Non-pigmented ciliary epithelial cell (primary cell): Measurements from ENCODE around the gene SINHCAF.

Source experiments
- DNase-seq: peaks from one replicate; pipeline ENCODE4 v3.0.0-alpha.2; 2010; ENCODE audit warnings: low read depth

The SINHCAF gene

DNA sequence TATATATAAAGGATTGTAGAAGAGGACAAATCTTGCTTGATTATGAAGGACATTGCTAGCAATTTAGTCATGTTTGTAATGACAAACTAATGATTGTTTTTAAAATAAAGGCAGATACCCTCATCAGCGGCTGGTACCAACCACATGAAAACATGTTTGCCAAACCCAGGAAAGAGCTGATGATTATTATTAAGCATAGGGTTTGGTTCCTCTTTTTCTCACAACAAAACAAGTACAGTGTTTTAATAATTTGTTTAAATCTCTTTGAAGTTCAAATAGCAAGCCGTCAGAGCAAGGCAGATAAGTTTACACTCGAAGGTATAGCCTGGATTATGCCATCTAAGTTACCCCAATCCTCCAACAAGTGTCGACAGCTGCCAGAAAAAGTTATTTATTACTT lies 5.3 kb upstream of the SINHCAF start:
- DNase-seq = no peak

DNA sequence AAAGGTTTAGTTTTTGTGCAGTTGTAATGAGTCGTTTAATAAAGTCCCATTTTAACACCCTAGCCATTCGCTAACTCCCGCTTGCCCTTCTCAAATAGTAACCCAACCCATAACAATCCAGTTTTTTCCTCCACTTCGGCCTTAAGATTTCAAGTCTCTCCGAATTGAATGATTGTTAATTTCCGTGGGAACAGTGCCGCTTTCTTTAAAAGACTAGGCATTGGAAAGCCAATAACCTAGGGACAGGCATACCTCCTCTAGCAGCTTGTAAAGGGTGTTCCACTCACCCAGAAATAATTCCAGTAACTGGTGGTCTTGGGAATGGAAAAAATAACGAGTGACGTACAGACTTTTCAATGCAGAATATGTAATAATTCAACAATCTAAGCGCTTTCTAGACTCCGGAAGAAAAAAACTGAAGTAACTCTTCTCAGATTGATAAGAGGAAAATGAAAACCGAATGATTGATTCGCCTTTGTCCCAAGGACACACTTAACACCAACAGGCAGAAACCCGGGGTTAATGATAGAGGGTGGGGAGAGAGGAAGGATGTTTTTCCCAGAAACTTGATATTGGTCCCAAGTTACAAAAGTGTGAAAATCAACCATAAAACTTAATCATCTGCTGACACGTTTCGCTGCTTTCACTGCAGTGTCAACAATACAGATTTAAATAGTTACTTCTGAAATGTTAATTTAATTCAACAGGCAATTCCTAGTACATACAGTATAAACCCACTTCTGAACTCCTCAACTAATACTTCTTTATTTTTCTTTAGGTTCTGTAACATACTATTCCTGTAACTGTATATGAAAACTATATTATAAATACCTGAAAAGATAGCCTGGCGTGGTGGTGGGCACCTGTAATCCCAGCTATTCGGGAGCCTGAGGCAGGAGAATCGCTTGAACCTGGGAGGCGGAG lies 1.0 kb upstream of the SINHCAF start:
- DNase-seq = no peak

DNA sequence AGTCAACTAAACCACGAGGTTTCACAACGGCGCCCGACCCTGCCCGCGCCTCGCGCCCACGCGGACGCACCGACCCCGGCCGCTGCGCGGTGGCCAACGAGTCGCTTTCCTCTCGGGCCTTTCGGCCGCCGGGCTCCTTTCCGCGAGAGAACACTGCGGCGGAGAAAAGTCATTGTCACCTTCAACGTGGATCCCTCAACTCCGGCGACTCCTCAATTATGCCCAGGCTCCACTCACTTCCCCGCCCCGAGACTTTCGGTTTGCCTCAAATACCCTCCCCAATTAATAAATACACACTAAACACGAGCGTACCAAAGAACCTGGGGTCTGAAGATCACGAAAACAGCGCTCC lies 450 bp downstream of the SINHCAF start:
- DNase-seq = no peak

DNA sequence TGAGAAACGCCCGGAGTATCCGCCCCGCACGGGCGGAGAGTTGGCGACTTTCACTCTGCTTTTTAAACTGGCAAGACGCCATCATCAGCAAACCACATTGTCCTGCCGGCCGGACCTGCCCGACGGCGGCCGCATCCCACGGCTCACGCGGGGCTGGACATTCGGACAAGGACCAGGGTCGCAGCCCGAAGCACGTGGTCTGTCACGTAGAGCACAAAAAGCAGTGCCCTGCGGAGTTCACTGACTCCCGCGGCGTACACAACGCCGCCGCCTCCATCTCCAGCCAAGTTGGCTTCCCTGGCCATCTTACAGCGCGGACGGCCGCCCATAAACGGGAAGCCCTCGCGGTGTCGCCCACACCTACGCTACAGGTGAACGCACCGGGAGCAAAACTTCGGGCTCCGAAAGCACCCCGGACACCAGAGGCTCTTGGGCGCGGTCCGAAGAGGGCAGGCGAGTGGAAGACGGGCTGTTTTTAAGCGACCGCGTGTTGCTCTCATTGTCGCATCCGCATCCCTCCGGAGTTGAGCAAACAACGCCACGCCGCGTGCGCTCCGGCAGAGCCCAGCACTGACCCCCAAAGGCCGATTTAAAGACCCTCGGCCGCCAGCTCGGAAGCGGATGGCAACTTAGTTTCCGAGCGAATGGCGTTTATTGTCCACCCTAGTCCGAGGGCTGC lies 966 bp downstream of the SINHCAF start:
- no peak for DNase-seq

DNA sequence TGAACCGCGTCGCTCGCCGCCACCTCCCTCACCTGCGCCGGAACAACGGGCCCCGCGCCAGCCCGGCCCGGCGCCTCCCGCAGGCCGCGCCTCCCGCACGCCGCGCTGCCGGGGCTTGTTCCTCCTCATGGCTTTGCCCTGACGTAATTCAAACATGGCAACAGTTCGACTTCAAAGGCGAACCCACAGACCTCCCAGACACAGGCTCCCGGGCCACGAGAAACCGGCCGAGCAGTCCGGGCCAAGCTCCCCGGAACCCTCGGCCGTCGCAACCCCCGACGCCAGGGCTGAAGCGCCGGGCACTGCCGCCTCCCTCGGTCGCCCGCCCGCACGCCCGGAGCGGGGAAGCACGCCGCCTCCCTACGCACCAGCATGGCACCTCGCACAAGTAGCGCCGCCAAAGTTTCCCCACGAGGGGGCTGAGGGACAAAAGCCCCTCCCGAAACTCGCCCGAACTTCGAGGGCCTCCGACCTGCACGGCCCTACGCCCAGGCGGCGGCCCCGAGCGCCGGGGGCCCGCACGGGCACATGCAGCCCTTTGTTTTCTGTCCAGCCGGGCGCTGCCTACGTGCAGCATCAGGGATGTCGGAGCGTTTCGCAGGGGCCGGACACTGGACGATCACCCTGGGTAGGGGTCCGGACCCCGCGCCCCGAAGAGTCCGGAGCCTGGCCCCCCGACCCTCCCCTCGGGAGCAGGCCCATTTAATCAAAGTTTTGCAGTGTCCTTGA lies 1.7 kb downstream of the SINHCAF start:
- no peak for DNase-seq

DNA sequence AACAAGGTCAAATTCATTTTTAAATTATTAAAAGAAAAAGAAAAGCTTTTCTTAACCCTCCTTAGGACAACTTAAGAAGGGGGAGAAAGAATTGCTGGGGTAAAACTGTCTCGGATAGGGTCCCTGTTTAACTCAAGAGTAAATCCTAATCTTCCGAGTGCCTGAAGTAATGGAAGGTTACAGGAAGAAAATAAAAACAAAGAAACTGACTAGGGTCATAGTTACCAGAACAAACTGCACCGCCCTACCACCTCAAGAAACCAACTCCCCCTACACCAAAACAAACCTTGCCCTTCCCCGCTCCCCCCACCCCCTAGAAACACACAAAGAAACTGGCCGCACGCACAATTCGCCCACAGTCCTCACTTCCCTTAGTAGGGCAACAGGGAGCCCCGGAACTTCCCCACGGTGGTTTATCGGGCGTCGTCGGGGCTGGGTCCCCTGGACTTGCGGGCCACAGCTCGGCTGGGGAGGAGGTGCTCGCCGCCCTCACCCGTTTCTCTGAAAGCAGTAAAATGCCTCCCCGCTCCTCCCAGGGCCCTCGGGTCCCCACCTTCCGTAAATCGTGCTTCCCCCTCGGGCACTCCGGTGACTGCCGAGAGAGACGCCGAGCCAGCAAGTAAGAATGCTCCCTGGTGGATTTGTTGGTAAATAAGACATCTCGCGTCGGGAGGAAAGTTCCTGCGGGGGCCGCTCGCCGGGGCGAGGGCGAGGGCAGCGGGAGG lies 2.4 kb downstream of the SINHCAF start:
- DNase-seq = no peak

DNA sequence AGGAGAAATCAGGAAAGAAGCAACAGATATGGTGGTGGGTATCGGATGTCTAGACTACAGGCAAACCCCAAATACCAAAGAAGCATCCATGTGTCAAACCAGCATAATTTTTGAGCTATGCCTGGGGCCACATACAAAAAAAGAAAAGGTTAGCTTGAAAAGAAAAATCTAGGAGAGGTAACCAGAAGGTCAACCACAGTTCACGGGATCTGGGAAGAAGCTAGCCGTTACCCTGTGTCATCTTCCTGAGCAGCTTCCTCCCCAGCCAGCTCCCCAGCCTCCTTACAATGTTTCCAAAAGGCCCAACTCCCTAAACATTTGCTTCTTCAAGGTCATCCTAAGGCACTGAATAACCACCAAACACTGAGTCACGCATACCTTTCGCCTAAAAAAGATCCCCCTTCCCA lies 3.1 kb downstream of the SINHCAF start:
- DNase-seq = no peak

DNA sequence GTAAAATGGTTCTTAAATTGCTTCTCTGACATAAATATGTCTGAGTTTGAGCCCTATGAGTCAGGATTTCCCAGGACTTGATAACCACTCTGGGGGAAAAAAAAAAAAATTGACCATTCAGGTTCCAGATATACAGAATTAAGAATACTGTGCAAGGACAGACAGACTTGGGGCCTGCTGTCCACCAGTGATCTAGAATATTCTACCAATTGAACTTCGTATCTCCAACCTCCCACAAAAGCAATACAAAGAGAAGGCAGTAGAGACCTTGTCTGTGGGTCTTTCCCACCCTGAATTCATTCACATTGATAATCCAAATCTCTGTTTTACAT lies 4.1 kb downstream of the SINHCAF start:
- DNase-seq = no peak

DNA sequence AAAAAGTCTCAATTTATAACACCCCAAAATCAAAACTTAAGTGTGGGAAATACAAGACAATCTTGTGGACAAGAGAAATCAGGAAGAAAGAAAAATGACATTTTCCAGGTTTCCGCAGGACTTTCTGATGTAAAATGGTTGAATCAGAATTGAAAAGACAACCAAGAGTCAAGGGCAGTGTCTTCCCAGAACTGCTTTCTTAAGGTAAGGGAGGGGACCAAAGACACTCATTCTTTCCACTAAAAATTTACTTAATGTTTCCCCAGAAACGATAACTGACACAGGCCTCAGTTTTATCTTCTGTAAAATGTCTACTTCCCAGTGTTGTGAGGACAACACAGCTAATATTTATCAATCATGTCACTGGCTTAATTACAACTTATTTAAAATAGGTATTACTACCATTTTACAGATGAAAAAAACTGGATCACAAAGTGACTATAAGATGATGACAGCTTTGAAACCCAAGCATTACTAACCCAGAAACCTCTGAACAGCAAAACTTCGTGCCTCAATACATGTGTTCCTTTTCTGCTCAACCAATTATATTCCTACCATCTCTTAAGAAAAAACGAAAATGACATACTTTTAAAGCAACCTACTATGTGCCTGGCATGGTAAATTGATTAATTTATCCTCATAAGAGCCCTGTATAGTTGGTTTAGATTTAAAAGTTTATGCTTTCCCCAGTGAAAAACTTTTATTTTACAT lies 4.6 kb downstream of the SINHCAF start:
- no peak for DNase-seq

DNA sequence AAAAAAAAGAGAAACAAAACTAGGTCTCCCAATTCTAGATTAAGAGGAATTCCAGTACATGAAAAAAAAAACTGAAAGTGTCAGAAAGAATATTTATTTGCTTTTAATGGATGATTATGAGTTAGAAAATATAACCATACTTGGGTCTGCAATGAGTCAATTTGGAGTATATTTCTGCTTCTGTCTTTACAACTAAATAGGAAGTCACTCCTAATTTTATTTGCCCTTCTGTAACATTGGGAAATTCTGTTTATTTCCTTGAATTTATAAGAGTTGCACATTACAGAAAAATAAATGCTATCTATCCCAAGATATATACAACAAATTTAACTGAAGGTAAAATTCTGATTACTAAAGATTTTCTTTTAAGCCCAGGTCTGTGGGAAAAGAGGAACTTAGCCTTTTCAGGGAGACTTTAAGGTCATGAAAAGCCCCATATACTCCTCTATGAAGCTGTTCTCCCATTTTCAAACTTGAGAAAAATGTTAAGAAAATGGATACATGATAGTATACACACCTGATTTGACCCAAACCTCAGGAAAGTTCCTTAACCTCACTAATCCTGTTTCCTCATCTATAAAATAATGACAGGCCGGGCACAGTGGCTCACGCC lies 7.2 kb downstream of the SINHCAF start:
- DNase-seq = no peak

DNA sequence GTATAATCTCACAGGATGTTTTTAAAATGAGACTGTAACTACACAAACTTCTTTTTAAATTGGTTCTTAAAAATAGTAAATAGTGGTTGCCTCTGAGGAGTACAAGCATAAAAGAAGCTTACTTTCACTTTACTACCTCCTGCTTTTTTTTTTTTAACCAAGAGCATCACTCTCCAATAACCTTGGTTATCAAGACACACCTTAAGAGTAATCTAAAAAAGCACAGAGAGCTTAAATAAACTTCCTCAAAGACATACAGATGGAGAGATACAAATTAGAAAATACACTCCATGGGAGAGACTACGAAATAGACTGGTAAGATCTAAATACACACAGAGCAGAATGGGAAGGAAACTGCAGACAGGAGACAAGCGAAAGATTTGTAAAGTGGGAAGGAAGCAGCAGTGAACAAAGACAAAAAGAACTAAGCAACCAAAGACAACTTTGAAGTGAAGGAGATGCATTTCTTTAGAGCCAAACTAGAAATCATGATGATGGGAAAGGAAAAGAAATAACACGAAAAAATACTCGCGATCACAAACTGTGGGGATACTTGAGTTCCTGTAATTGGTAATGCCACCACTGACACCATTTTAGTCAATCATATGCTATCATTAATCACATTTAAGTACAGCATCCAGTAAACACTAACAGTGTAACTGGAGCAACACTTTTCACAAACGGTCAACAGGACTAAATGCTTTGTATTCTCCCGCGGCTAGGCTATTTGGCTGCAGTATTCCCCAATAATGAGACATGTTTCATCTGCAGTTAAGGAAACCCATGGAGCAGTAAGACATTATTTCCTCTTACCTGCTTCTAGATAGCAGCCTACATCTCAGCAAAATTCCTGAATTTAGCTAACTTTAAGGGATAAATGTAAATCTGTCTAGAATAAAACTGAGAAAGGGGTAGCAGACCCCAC lies 8.2 kb downstream of the SINHCAF start:
- no peak for DNase-seq

DNA sequence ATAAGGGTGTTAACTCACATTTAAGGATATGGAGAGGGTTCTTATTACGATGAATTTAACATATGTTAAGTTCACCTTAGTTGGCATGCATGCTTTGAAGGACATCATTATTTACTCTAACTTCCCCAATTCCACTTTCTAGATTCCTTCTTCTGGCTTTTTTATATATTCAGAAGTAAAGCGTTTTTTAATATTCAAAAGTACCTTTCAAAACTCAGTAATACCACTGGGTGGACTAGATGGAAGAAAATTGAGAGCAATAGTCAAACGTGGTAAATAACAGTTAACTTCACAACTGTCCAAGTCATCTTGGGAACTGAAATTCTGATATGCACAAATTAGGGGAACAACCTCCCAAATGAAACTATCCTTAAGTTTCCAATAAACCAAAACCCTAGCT lies 9.1 kb downstream of the SINHCAF start:
- no peak for DNase-seq

DNA sequence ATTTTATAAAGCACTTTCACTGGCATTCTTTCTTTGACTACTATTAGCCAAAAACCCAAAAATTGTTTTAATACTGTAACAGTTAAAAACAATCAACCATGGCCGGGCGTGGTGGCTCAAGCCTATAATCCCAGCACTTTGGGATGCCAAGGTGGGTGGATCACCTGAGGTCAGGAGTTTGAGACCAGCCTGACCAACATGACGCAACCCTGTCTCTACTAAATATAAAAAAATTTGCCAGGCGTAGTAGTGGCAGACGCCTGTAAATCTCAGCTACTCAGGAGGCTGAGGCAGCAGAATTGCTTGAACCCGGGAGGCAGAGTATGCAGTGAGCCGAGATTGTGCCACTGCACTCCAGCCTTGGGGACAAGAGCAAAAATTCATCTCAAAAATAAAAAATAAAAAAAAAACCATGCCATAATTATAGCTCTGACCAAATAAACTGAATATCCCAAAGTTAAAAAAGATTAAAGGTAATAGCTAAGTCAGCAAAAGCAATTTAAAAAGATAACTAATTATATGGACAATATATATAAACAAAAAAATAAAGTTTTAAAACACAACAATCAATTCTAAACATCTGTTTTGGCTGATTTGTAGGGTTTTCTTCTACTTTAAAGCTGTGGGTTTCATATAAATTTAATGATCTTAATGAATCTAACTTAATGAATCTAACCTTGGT lies 10.0 kb downstream of the SINHCAF start:
- no peak for DNase-seq

DNA sequence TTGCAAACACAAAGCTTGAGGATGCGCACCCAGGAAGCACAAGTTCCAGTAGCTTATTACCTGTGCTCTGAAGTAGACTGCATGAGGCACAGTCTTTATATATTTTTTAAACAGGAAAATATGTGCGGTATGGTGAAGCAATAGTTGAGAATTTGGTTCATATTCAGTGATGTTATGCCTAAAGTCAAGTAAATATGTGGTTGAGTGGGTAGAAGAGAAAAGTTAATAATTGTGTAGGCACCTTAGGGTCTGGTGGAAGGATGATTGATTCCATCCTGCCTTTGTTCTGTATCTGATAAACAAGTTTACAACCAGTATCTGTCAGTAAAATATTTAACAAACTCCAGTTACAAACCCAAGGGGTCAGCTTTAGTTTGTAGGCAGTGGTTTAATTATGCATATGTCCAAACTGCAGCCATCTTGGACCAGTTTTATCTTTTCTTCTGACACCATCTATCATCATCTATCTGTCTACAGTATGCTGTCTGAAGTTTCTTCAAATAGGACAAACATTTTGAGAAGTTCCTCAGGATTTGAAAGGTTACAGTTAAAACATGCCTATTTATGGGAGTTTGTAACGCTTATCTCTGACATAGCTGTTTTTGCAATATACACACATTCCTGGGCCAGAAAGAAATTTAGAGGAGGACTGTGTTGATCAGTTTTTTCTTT lies 10.8 kb downstream of the SINHCAF start:
- no peak for DNase-seq

DNA sequence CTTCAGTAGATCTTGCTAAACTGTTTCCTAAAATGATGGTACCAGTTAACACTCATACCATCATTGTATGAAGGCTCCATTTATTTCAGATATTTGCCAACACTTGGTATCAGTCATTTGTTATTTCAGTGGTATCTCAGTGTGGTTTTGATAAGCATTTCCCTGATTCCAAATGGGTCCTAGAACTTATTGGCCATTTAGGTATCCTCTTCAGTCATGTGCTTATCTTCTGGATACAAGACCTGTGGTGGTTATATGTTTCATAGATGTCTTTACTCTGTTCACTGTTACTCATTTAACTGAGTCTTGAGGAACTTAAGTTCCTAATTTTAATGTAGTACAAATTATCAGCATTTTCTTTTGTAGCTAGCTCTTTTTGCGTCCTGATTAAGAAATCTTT lies 13.5 kb downstream of the SINHCAF start:
- DNase-seq = no peak

DNA sequence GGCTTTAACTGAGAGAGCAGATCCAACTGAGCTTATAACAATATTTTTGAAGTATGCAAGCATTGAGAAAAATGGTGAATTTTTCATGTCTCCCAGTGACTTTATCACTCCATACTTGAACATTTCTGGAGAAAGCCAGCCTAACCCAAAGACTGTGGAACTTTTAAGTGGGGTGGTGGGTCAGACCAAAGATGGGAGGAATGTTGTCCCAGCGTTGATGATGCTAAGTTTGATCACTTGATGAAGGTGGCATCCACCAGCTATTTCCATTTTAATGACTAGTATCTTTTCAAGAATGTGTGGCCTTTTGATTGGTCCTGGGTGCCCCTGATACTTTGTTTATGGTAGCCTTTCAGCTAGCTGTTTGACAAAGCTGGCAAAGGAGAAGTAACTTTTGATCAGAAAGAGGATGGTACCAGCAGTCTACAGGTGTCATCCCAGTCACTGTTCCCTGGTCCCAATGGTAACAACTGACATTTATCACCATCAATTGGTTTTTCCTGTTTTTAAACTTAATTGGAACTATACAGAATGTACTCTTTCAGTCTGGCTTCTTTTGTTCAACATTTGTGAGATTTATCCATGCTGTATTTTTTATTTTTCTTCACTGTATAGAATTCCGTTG lies 14.2 kb downstream of the SINHCAF start:
- no peak for DNase-seq

DNA sequence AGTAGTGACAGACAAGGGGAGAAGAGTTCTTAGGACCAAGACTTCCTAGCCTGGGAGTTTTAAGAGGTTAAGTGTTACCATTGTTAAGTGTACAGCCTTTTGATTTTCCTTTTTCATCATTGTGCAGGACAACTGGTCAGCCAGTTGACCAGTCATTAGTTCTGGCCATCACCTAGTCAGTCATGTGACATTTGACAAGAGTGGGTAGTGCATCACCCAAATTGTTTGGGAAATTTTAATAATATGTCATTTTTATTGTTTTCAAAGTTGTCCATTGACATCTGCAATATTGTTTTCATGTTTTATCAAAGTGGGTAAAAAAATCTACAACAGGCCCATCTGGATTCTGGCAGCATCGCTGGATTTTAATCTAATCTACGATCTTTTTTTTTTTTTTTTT lies 15.5 kb downstream of the SINHCAF start:
- no peak for DNase-seq

DNA sequence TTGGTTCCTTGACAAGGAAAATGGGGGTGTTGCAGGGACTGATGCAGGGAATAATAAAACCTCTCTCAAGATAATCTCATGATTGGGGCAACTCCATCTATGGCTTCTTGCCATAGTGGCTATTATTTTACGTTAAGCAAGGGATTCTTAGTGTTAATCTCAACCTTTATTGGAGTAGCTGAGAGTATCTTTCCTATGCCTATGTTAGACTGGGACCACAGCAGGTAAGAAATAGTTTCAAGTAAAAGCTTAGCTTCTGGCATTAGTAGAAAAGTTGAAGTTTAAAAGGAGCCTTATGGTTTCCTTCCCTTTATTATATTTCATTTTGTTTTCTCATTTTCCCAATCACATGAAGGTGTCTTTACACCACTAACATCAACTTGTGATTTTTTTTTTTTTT lies 16.7 kb downstream of the SINHCAF start:
- no peak for DNase-seq

DNA sequence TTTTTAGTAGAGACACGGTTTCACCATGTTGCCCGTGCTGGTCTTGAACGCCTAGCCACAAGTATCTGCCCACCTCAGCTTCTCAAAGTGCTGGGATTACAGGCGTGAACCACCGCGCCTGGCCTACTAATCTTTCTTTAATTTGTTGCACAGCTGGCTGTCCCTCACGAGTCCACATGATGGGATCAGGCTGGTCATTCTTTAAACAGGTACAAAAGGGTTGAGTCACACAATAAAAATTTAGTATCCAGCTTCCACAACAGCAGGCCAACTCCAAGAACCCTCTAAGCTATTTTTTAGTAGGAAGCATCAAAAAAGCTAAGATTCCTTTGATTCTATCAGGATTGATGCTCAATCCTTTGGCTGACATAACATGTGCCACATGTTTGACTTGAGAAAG lies 17.8 kb downstream of the SINHCAF start:
- no peak for DNase-seq
